Coronary artery (tissue), 2 donors: ENCODE measurements around the gene FXN.

ENCODE experiments used
- DNase-seq: peaks from one replicate; pipeline ENCODE4 v3.0.0-alpha.2; 2017; ENCODE audit warnings: low spot score
- H3K27ac ChIP-seq, 2 donors: fragments of 200-600 bp; sonication (generic); one replicate each; pipeline ENCODE4 v1.5.1; 2016 to 2019
- H3K4me3 ChIP-seq: fragments of 200-600 bp; sonication (generic); 2 replicates; pipeline ENCODE4 v1.5.1; 2016; ENCODE audit warnings: mild to moderate bottlenecking, moderate library complexity
- TF ChIP-seq, protein P1 (sequence below): fragments of 200-600 bp; sonication (generic); IDR thresholded peaks from one replicate; pipeline ENCODE4 v1.5.1; 2019; ENCODE audit warnings: antibody characterized with exemption

Gene FXN

DNA sequence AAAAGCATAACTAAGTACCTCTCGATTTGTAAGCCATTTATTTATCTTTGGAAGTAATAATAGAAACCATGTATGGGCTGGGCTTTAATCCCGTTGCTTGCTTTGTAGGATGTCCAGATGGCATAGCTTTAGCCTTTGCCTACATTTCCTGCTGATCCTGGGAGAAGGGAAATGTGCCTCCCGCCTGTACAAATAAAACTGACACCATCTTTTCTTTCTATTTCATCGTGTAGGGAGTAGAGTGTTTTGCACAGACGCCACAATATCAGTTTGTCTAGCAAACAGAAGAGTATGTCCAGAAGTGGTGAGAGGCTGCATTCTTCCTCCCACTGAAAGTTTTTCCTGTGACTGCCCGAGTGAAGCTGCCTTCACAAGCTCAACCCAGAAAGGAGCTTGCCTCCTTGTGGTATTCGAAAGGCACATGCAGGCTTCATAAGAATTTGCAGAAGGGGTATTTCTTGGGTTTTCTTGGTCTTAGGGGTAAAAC lies 113.8 kb downstream of the FXN start:
- Histone ChIP-seq H3K4me3 (peak overlapping the region; percentile 43), H3K27ac (peak overlapping the region; percentile 32 to 76)
- TF ChIP-seq, protein P1, sequence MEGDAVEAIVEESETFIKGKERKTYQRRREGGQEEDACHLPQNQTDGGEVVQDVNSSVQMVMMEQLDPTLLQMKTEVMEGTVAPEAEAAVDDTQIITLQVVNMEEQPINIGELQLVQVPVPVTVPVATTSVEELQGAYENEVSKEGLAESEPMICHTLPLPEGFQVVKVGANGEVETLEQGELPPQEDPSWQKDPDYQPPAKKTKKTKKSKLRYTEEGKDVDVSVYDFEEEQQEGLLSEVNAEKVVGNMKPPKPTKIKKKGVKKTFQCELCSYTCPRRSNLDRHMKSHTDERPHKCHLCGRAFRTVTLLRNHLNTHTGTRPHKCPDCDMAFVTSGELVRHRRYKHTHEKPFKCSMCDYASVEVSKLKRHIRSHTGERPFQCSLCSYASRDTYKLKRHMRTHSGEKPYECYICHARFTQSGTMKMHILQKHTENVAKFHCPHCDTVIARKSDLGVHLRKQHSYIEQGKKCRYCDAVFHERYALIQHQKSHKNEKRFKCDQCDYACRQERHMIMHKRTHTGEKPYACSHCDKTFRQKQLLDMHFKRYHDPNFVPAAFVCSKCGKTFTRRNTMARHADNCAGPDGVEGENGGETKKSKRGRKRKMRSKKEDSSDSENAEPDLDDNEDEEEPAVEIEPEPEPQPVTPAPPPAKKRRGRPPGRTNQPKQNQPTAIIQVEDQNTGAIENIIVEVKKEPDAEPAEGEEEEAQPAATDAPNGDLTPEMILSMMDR = peak; percentile 28
- DNase-seq = no peak
